Stimulated activated naive CD4-positive, alpha-beta T cell (primary cell): ENCODE results near the gene TMED10.
"Not testable (repeated sequence)": the region's sequence is repeated elsewhere in the genome, so short reads cannot be mapped to it uniquely, and the experiment has no call there.

Experiments
- DNase-seq, 6 experiments: peaks; one replicate each; lab custom pipeline; 2025; lab: John Stamatoyannopoulos, UW

The TMED10 gene

DNA sequence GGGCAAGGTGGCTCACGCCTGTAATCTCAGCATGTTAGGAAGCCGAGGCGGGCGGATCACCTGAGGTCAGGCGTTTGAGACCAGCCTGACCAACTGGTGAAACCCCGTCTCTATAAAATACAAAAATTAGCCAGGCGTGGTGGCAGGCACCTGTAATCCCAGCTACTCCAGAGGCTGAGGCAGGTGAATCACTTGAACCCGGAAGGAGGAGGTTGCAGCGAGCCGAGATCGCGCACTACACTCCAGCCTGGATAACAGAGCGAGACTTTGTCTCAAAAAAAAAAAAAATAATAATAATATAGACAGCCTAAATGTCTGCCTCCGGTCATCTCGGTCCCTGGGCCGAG lies 49.0 kb downstream of the TMED10 start:
- DNase-seq = not testable (repeated sequence)

DNA sequence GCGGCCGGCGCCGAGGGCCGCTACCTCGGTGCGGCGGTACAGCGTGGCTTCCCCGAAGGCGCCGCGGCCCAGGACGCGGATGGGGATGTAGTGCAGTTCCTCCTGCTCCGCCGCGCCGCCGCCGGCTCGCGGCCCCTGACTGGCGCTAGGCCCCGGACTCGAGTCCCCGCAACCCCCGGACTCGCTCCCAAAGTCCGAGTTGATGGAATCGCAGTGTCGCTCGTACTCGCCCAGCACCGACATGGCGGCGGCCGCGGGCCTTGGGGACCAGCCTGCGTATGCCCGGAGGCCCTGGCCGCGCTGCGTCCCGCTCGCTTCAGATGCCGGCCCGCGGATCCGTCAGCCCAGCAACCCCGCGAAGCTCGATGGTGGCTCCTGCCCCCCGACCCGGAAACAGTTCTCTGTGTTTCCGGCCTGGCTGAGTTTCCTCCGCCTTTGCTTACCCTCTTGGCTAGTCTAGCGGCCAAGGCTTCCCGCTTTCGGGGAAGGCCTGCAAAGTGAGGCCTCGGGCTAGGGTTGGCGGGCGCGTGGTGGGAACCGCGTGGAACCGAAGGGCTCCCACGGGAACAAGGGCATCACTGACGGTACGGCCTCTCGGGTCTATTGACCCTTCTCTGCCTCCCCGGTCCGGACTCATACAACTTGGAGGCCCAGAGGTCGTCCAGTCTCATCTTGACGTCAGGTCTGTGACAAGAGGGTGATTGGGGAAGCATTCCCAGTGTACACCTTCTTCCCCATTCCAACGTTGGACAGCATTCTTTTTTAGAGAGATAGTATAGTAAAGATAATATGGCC lies 49.5 kb downstream of the TMED10 start, which contains the start of gene NEK9:
Gene NEK9, minus strand, starts transcription at position 370 of the 795 bp plus-strand sequence. Its CDS starts 127 bp downstream, at position 243.
- peak; percentile 70 to 90 (median 82) for DNase-seq

DNA sequence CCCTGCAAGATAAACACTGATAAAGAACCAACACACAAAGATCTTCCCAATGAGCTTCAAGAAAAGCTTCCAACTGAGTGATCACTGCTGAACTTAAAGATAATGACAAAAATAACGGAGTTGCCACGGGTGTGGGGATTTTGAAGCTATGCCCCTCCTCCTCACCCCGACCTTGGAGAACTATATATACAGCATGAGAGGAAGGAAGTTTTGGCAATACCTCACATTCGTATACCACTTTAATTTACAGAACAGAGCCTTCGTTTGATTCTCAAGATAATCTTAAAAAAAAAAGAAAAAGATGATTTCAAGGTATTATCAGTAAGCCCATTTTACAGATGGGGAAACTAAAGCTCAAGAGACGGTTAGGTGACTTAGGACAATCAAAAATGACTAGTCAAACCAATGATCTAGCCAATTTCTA lies 50.3 kb downstream of the TMED10 start:
- DNase-seq = peak in 2 of 6 experiments; percentile 11 to 20

GRCh38 chr14:75125617-75126016 lies 50.8 kb downstream of the TMED10 start:
- DNase-seq = no peak

GRCh38 chr14:75123991-75124390 lies 52.4 kb downstream of the TMED10 start:
- no peak for DNase-seq

GRCh38 chr14:75121552-75121951 lies 54.9 kb downstream of the TMED10 start:
- no peak for DNase-seq

GRCh38 chr14:75120541-75121291 lies 55.7 kb downstream of the TMED10 start:
- DNase-seq = no peak

GRCh38 chr14:75119056-75119455 lies 57.4 kb downstream of the TMED10 start:
- no peak for DNase-seq

DNA sequence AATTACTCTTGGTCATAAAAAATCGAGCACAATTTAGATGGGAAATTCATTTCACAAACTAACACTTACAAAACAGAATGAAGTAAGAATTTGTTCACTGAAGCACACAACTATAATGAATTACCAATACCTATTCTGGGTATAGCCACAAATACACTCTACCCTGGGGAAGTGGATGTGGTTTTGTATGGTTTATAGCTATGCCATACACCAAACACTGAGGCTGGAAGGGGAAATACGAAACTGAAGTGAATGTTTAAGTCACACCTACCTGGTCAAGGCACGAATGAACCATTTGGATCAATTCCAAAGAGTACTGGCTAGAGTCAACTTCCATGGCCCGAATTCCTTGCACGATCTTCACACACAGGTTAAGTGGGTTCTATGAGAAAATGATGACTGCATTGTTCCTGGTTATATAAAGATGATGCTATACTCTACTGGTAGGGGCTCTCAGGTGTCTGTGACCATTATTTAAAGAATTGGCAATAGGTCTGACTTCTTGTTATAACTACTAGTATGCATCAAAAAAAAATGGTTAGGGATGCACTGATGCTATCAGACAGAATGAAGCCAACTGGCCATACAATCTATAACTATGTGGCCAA lies 62.4 kb downstream of the TMED10 start:
- no peak for DNase-seq

- DNase-seq = no peak
Observed at GRCh38 chr14:75109877-75110276, 66.5 kb downstream of the TMED10 start.

- DNase-seq = no peak
Observed at GRCh38 chr14:75107186-75107585, 69.2 kb downstream of the TMED10 start.

DNA sequence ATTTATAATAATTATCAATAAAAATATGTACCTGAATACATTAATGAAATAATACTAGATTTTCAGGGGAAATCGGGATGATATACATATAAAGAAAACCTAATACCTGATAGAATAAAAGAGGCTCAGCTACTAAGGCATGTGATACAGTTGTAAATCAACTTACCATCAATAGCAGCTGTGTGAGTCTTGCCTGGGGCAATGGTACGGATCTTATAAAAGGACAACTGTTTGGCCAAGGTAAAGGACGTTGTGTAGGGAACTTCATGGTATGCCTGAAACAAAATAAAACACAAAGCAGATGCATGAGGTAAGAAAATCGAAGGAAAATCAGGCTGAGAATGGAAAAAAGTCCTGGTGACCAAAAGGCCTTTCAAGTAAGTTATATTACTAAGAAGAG lies 74.9 kb downstream of the TMED10 start:
- no peak for DNase-seq

GRCh38 chr14:75098682-75099081 lies 77.7 kb downstream of the TMED10 start:
- DNase-seq = no peak

- DNase-seq = no peak
Observed at GRCh38 chr14:75098212-75098611, 78.2 kb downstream of the TMED10 start.

DNA sequence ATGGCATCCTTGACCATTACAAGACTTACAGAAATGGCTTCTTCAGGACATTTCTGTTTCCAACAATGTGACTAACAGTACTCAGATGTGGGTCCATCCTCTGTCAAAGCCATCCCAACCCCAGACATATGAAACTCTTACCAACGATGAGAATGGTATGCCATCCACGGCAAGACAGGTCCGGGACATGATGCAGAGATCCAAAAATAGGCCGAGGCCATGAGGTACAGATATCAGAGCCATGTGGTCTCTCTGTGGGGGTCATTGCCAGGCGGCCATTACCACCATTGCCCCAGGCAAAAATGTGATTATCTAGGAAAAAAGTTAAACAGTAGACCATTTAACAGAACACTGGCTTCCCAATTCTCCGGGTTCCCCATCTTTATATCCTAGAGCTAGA lies 79.5 kb downstream of the TMED10 start:
- no peak for DNase-seq

DNA sequence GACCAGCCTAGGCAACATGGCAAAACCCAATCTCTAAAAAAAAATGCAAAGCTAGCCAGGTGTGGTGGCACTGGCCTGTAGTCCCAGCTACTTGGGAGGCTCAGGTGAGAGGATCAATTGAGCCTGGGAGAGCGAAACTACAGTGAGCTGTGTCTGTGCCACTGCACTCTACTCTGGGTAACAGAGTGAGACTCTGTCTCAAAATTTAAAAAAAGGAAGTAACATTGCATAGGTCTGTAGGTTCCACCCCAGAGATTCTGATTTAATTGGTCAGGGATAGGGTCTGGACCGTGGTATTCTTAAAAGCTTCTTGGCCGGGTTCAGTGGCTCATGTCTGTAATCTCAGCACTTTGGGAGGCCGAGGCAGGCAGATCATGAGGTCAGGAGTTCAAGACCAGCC lies 80.7 kb downstream of the TMED10 start:
- no peak for DNase-seq

- no peak for DNase-seq
Observed at GRCh38 chr14:75094896-75095295, 81.5 kb downstream of the TMED10 start.

- DNase-seq = no peak
Observed at GRCh38 chr14:75092698-75093097, 83.7 kb downstream of the TMED10 start.

DNA sequence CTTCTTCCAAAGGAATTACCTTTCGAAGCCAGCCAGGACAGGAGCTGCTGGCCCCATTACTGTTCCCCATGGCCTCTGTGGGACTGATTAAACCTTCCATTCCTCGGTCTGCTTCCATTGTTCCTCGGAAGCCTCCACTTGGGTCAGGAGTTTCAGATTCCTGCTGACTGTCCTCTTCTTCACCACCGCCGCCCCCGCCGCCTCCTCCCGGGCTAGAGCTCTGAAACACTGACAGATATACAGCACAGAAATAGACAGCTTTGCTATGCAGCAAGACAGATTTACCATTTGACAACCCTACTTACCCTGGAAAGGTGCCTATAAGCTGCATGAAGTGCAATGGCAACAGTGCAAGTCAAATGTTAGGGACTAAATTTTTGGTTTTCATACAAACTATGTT lies 85.2 kb downstream of the TMED10 start:
- no peak for DNase-seq

GRCh38 chr14:75090353-75090752 lies 86.1 kb downstream of the TMED10 start:
- DNase-seq = no peak

DNA sequence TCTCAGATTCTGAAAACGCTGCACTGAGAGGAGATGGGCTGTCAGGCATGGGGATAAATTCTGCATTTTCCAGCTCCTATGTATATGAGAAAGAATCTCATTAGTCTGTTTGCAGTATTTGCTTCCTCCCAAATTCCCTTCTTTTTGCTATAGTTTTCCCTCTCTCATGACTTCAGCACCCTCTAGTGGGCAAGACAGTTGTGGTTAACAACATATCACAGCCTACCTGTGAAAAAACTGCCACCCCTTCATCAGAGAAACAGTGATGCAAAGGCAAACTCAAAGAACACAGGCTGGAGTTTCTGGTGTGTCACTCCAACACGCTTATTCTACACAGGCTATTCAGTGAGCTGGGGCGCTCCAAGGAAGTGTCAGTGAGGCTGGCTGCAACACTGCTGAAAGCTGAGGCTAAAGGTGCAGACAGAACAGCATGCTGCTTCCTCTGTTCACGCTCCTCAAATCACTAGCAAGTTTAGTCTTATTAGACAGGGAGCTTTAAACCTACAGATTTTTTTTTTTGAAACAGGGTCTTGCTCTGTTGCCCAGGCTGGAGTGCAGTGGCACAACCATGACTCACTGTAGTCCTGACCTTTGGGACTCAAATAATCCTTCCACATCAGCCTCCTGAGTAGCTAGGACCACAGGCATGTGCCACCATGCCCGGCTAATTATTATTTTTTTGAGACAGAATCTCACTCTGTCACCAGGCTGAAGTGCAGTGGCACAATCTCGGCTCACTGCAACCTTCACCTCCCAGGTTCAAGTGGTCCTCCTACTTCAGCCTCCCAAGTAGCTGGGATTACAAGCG lies 87.6 kb downstream of the TMED10 start:
- DNase-seq = peak in 5 of 6 experiments; percentile 10 to 52 (median 20)

- DNase-seq = no peak
Observed at GRCh38 chr14:75088153-75088552, 88.3 kb downstream of the TMED10 start.
